ENCODE measurements around the gene EIF4A3. TPM values are rescaled to one million over a fixed set of nuclear protein-coding genes. Genes with fewer than 3 reads are reported as not detected.

Gene EIF4A3
- polyA plus RNA-seq, 1 donor (not counting 4 experiments of a cell fraction or from before 2014, with no cell fraction given): 143 TPM

DNA sequence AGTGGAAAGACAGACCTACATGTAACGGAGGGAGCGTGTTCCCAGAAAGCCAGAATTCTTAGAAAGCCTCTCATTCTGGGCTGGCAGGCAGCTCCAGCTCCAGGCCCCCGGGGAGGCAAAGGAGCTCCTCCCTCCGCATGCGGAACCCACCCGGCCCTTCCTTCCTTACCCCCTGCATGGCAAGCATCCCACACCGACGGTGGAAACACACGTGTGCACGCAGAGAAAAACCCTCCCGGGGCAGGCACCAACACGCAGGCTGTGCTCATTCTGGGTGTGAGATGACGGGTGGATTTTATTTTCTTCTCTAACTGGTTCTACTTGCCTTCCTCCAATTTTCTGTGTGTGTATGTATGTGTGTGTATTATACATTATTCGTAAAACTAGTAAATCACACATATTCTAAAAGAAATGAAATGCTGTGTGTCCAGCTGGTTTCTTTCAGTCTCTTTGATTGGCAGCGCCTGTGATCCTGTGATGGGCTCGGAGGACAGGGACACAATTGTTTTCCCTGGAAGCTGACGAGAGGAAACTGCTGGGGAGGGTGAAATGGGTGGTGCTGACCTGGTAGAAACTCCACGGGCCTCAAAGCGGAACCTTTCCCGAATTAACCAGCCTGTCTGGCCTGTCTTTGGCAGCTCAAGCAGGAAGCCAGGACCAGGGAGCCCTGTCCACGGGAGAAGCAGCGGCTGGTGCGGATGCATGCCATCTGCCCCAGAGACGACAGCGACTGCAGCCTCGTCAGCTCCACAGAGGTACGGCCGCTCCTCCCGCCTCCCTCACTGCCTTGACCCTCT, 45.1 kb upstream of the EIF4A3 start:
- FAIRE-seq: peak; percentile 74
- H3K9me3 ChIP-seq (ENCODE audit: control insufficient read depth, low read depth, low read length): no peaks in the 10 kb centered on the region
- peaks cover 5% of the 10 kb centered on the region for H3K27me3 ChIP-seq (ENCODE audit: control insufficient read depth, extremely low read depth, insufficient read depth, low read length)
- H4K20me1 ChIP-seq (ENCODE audit: control insufficient read depth, extremely low read depth, insufficient read depth, low read length): no peaks in the 10 kb centered on the region
- H3K9me1 ChIP-seq (ENCODE audit: control insufficient read depth, extremely low read depth, insufficient read depth, low read length): no peaks in the 10 kb centered on the region
- H3K79me2 ChIP-seq (ENCODE audit: control insufficient read depth, insufficient read depth, low read length): no peaks in the 10 kb centered on the region
- H3K27ac ChIP-seq (ENCODE audit: control insufficient read depth, insufficient read depth, low read length): no peak overlapping the region
- H2AFZ ChIP-seq (ENCODE audit: control insufficient read depth, low read length): peak overlapping the region; percentile 87
- peak overlapping the region; percentile 86 for H3K4me2 ChIP-seq (ENCODE audit: control insufficient read depth, extremely low read depth, insufficient read depth, low read depth, low read length)
- TF ChIP-seq, protein P1, sequence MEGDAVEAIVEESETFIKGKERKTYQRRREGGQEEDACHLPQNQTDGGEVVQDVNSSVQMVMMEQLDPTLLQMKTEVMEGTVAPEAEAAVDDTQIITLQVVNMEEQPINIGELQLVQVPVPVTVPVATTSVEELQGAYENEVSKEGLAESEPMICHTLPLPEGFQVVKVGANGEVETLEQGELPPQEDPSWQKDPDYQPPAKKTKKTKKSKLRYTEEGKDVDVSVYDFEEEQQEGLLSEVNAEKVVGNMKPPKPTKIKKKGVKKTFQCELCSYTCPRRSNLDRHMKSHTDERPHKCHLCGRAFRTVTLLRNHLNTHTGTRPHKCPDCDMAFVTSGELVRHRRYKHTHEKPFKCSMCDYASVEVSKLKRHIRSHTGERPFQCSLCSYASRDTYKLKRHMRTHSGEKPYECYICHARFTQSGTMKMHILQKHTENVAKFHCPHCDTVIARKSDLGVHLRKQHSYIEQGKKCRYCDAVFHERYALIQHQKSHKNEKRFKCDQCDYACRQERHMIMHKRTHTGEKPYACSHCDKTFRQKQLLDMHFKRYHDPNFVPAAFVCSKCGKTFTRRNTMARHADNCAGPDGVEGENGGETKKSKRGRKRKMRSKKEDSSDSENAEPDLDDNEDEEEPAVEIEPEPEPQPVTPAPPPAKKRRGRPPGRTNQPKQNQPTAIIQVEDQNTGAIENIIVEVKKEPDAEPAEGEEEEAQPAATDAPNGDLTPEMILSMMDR (optimal IDR thresholded peaks at IDR 0.05 in 1 of 3, IDR thresholded peaks at IDR 0.05 in 1 of 3, conservative IDR thresholded peaks at IDR 0.05 in 1 of 3; ENCODE audit: extremely low read depth in 1 of 3, insufficient read depth in 2 of 3, low read length in 3 of 3): no peak
- TF ChIP-seq EZH2 (IDR thresholded peaks at IDR 0.05; ENCODE audit: low read length): no peak
- peak overlapping the region in 2 of 3 experiments; percentile 34 to 50 for H3K4me3 ChIP-seq (ENCODE audit: control insufficient read depth in 2 of 3, extremely low read depth in 1 of 3, insufficient read depth in 2 of 3, low read depth in 1 of 3, low read length in 3 of 3)
- peaks cover 28% of the 10 kb centered on the region for H3K4me1 ChIP-seq (ENCODE audit: control insufficient read depth, extremely low read depth, insufficient read depth, low read length)
- no peak for DNase-seq (ENCODE audit: low read depth, low spot score)
- dilution Hi-C loops (cut with MboI; ENCODE audit: extremely low pct_ligation_motif_present, low sequenced_read_pairs): no loop called here
- H3K36me3 ChIP-seq (ENCODE audit: control insufficient read depth in 2 of 2, extremely low read depth in 1 of 2, insufficient read depth in 2 of 2, low read length in 2 of 2): no peaks in the 10 kb centered on the region
- peak overlapping the region; percentile 8 for H3K9ac ChIP-seq (ENCODE audit: control insufficient read depth, extremely low read depth, insufficient read depth, low read length)

DNA sequence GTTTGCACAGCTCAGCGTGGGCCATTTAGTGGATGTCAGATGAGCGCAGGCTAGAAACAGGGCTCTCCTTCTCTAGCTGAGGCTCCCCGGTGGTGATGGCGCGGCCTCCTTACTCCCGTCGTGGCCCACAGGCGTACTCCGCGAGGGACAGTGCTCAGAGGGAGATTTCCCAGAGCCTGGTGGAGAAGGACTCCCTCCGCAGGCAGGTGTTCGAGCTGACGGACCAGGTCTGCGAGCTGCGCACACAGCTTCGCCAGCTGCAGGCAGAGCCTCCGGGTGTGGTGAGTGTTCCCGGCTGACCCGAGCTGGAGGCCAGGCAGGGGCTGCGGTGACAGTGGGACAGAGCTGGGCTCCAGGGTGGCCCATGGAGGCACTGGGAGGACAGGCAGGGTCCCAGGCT, 44.3 kb upstream of the EIF4A3 start:
- Histone ChIP-seq H3K9me1 (ENCODE audit: control insufficient read depth, extremely low read depth, insufficient read depth, low read length) (peaks cover 2% of the 10 kb centered on the region), H3K4me3 (ENCODE audit: control insufficient read depth in 2 of 3, extremely low read depth in 1 of 3, insufficient read depth in 2 of 3, low read depth in 1 of 3, low read length in 3 of 3) (no peak overlapping the region), H3K9ac (ENCODE audit: control insufficient read depth, extremely low read depth, insufficient read depth, low read length) (no peak overlapping the region), H3K4me2 (ENCODE audit: control insufficient read depth, extremely low read depth, insufficient read depth, low read depth, low read length) (no peak overlapping the region), H3K27me3 (ENCODE audit: control insufficient read depth, extremely low read depth, insufficient read depth, low read length) (peaks cover 5% of the 10 kb centered on the region), H3K79me2 (ENCODE audit: control insufficient read depth, insufficient read depth, low read length) (no peaks in the 10 kb centered on the region), H4K20me1 (ENCODE audit: control insufficient read depth, extremely low read depth, insufficient read depth, low read length) (no peaks in the 10 kb centered on the region), H3K36me3 (ENCODE audit: control insufficient read depth in 2 of 2, extremely low read depth in 1 of 2, insufficient read depth in 2 of 2, low read length in 2 of 2) (no peaks in the 10 kb centered on the region), H3K9me3 (ENCODE audit: control insufficient read depth, low read depth, low read length) (no peaks in the 10 kb centered on the region), H3K27ac (ENCODE audit: control insufficient read depth, insufficient read depth, low read length) (no peak overlapping the region), H3K4me1 (ENCODE audit: control insufficient read depth, extremely low read depth, insufficient read depth, low read length) (peaks cover 34% of the 10 kb centered on the region), H2AFZ (ENCODE audit: control insufficient read depth, low read length) (no peak overlapping the region)
- DNase-seq (ENCODE audit: low read depth, low spot score): no peak
- no peak for FAIRE-seq
- dilution Hi-C loops (cut with MboI; ENCODE audit: extremely low pct_ligation_motif_present, low sequenced_read_pairs): no loop called here
- TF ChIP-seq EZH2 (IDR thresholded peaks at IDR 0.05; ENCODE audit: low read length): no peak
- TF ChIP-seq, protein P1 (optimal IDR thresholded peaks at IDR 0.05 in 1 of 3, IDR thresholded peaks at IDR 0.05 in 1 of 3, conservative IDR thresholded peaks at IDR 0.05 in 1 of 3; ENCODE audit: extremely low read depth in 1 of 3, insufficient read depth in 2 of 3, low read length in 3 of 3): peak in 1 of 3 experiments; percentile 5

All from keratinocyte (primary cell).